OCI-LY7 (cell line): ENCODE measurements around the gene UBN1.

Experiments used
- EZH2phosphoT487 ChIP-seq: fragments of 200-600 bp; sonication (generic); IDR thresholded peaks from 2 replicates; pipeline ENCODE4 v1.6.1; 2018; ENCODE audit warnings: low read depth, borderline replicate concordance, mild to moderate bottlenecking, mixed run types, antibody characterized with exemption, low read length, moderate library complexity, mixed read lengths
- TF ChIP-seq, protein P1 (sequence below): fragments of 200-600 bp; sonication (generic); conservative IDR thresholded peaks from 2 replicates; pipeline ENCODE4 v1.5.1; 2014; ENCODE audit warnings: mild to moderate bottlenecking, antibody characterized with exemption, low read length, moderate library complexity, mixed read lengths

DNA sequence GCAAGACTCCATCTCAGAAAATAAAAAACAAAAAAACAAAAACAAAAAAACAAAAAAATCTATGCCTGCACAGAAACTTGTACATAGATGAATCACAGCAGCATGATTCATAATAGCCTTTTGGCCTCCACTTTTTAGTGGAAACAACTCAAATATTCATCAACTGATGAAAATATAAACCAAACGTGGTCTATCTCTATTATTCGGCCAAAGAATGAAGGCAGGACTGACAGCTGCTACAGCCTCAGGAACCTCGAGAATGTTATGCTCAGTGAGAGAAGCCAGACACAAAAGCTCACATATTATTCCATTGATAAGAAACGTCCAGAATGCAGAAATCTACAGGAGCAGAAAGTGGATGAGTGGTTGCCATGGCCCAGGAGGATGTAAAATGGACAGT is 69.8 kb downstream of the UBN1 start:
- TF ChIP-seq, protein P1, sequence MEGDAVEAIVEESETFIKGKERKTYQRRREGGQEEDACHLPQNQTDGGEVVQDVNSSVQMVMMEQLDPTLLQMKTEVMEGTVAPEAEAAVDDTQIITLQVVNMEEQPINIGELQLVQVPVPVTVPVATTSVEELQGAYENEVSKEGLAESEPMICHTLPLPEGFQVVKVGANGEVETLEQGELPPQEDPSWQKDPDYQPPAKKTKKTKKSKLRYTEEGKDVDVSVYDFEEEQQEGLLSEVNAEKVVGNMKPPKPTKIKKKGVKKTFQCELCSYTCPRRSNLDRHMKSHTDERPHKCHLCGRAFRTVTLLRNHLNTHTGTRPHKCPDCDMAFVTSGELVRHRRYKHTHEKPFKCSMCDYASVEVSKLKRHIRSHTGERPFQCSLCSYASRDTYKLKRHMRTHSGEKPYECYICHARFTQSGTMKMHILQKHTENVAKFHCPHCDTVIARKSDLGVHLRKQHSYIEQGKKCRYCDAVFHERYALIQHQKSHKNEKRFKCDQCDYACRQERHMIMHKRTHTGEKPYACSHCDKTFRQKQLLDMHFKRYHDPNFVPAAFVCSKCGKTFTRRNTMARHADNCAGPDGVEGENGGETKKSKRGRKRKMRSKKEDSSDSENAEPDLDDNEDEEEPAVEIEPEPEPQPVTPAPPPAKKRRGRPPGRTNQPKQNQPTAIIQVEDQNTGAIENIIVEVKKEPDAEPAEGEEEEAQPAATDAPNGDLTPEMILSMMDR, result no peak
- no peak for TF ChIP-seq EZH2phosphoT487
